Transverse colon (tissue), 3 donors: ENCODE results near the gene TTC4.

Source experiments
- EP300 ChIP-seq: sonication (generic); formaldehyde crosslinking; IDR thresholded peaks from one replicate; pipeline ENCODE4 v1.6.1; 2017; ENCODE audit warnings: antibody characterized with exemption, low read depth
- TF ChIP-seq, protein P1 (sequence below), 5 experiments: fragments of 200-600 bp in 3 of 5; fragments of 450-650 bp in 2 of 5; sonication (generic) in 3 of 5; IDR thresholded peaks; 1 replicate in 2 of 5; 2 replicates in 3 of 5; pipeline ENCODE4 v1.5.1; 2016 to 2017; ENCODE audit warnings: antibody characterized with exemption in 5 of 5, inconsistent platforms in 3 of 5, mild to moderate bottlenecking in 2 of 5, moderate library complexity in 1 of 5

DNA sequence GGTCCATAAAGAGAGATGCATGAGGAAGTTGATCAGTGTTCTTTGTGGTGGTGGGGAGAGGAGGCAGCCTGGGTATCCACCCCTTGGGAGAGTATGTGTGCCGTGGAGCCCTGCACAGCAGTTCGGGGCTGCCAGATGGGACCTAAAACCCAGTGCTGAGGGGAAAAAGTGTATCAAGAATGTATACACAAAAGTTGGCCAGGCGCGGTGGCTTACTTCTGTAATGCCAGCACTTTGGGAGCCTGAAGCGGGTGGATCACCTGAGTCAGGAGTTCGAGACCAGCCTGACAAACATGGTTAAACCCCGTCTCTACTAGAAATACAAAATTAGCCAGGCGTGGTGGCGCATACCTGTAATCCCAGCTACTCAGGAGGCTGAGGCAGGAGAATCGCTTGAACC, 4.1 kb upstream of the TTC4 start:
- TF ChIP-seq, protein P1, sequence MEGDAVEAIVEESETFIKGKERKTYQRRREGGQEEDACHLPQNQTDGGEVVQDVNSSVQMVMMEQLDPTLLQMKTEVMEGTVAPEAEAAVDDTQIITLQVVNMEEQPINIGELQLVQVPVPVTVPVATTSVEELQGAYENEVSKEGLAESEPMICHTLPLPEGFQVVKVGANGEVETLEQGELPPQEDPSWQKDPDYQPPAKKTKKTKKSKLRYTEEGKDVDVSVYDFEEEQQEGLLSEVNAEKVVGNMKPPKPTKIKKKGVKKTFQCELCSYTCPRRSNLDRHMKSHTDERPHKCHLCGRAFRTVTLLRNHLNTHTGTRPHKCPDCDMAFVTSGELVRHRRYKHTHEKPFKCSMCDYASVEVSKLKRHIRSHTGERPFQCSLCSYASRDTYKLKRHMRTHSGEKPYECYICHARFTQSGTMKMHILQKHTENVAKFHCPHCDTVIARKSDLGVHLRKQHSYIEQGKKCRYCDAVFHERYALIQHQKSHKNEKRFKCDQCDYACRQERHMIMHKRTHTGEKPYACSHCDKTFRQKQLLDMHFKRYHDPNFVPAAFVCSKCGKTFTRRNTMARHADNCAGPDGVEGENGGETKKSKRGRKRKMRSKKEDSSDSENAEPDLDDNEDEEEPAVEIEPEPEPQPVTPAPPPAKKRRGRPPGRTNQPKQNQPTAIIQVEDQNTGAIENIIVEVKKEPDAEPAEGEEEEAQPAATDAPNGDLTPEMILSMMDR (IDR thresholded peaks at IDR 0.05) = no peak
- no peak for TF ChIP-seq EP300
